Measurements from ENCODE around the gene PTH2R.
"Not testable (repeated sequence)": the region's sequence is repeated elsewhere in the genome, so short reads cannot be mapped to it uniquely, and the experiment has no call there.

PTH2R gene

DNA sequence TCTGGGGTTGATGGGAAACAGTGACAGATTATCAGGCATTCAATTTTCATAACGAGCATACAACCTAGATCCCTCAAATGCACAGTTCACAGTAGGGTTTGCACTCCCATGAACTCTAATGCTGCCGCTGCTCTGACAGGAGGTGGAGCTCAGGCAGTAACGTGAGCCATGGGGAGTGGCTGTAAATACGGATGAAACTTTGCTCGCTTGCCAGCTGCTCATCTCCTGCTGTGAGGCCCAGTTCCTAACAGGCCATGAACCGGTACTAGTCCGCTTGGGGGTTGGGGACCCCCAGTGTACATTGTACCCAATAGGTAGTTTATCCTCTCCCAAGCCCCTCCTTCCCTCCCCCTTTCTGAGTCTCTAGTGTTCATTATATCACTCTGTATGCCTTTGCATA, 94.6 kb downstream of the PTH2R start:
- no peak overlapping the region for H3K4me3 ChIP-seq (ENCODE audit: low read depth, low read length)
- no peak for TF ChIP-seq CTCF (IDR thresholded peaks at IDR 0.05; ENCODE audit: low read depth, low read length, missing control alignments)
- no peak for DNase-seq (ENCODE audit: low read depth)

- no peak overlapping the region for H3K4me3 ChIP-seq (ENCODE audit: low read depth, low read length)
- no peak for TF ChIP-seq CTCF (IDR thresholded peaks at IDR 0.05; ENCODE audit: low read depth, low read length, missing control alignments)
- no peak for DNase-seq (ENCODE audit: low read depth)
Measured at GRCh38 chr2:208502288-208502687, 95.7 kb downstream of the PTH2R start.

- H3K4me3 ChIP-seq (ENCODE audit: low read depth, low read length); DNase-seq (ENCODE audit: low read depth): not testable (repeated sequence)
Measured at GRCh38 chr2:208505365-208505764, 98.8 kb downstream of the PTH2R start.

DNA sequence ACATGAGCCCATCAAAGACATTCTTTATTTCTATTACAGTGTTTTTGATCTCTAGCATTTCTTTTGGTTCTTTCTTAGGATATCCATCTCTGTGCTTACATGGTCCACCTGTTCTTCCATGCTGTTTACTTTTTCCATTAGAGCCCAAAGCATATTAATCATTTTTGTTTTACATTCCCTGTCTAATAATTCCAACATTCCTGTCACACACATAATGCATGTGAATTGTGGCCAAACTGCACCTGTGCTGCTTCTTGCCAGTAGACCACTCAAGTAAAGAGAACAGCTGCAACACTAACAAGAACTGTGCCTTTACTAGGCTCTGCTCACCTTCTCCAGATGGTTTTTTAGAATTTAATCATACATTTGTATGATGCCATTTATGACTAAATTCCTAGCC, 103.0 kb downstream of the PTH2R start:
- no peak for DNase-seq (ENCODE audit: low read depth)
- H3K4me3 ChIP-seq (ENCODE audit: low read depth, low read length): no peak overlapping the region
- TF ChIP-seq CTCF (IDR thresholded peaks at IDR 0.05; ENCODE audit: low read depth, low read length, missing control alignments): no peak

- no peak for DNase-seq (ENCODE audit: low read depth)
- H3K4me3 ChIP-seq (ENCODE audit: low read depth, low read length): no peak overlapping the region
- no peak for TF ChIP-seq CTCF (IDR thresholded peaks at IDR 0.05; ENCODE audit: low read depth, low read length, missing control alignments)
Measured at GRCh38 chr2:208511016-208511415, 104.4 kb downstream of the PTH2R start.

DNA sequence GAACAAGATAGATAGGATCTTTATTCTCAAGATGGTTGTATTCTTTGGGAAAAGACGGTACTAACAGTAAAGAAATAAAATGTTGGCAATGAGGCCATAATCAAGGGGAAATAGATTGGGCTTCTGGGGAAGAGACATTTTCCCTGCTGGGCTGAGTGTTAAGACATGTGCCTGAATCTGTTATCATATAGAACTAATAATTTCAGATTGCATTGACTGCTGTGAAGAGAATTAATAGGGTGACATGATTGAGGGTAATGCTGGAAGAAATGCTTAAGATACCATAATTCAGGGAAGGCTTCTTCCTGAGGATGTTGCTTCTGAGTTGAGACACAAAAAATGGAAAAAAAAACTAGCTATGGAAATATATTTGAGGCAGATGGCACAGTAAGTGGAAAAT, 105.0 kb downstream of the PTH2R start:
- H3K4me3 ChIP-seq (ENCODE audit: low read depth, low read length): no peak overlapping the region
- TF ChIP-seq CTCF (IDR thresholded peaks at IDR 0.05; ENCODE audit: low read depth, low read length, missing control alignments): no peak
- no peak for DNase-seq (ENCODE audit: low read depth)

- no peak for DNase-seq (ENCODE audit: low read depth)
- TF ChIP-seq CTCF (IDR thresholded peaks at IDR 0.05; ENCODE audit: low read depth, low read length, missing control alignments): no peak
- no peak overlapping the region for H3K4me3 ChIP-seq (ENCODE audit: low read depth, low read length)
Measured at GRCh38 chr2:208515099-208515498, 108.5 kb downstream of the PTH2R start.

- H3K4me3 ChIP-seq (ENCODE audit: low read depth, low read length); DNase-seq (ENCODE audit: low read depth): not testable (repeated sequence)
Measured at GRCh38 chr2:208523069-208523468, 116.5 kb downstream of the PTH2R start.

DNA sequence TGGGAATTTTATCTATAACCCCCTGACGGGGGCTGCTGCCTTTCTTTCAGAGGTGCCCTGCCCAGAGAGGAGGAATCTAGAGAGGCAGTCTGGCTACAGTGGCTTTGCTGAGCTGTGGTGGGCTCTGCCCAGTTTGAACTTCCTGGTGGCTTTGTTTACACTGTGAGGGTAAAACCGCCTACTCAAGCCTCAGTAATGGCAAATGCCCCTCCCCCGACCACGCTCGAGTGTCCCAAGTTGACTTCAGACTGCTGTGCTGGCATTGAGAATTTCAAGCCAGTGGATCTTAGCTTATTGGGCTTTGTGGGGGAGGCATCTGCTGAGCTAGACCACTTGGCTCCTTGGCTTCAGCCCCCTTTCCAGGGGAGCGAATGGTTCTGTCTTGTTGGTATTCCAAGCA, 118.6 kb downstream of the PTH2R start:
- DNase-seq (ENCODE audit: low read depth); H3K4me3 ChIP-seq (ENCODE audit: low read depth, low read length): not testable (repeated sequence)
